Karpas-422 (cell line): Measurements from ENCODE around the gene SLC25A11. TPM values are rescaled to one million over a fixed set of nuclear protein-coding genes. Genes with fewer than 3 reads are reported as not detected.

ENCODE experiments used
- DNase-seq: peaks from one replicate; pipeline ENCODE4 v3.0.0-alpha.2; 2015
- H2AFZ ChIP-seq: fragments of 200-600 bp; sonication (generic); 2 replicates; pipeline ENCODE4 v1.6.1; 2014; ENCODE audit warnings: antibody characterized with exemption, low read length, mixed read lengths
- H3K27ac ChIP-seq: fragments of 200-600 bp; sonication (generic); 2 replicates; pipeline ENCODE4 v1.5.1; 2014; ENCODE audit warnings: mild to moderate bottlenecking, low read length, moderate library complexity
- H3K27me3 ChIP-seq: fragments of 200-600 bp; sonication (generic); 2 replicates; pipeline ENCODE4 v1.6.1; 2014; ENCODE audit warnings: low read length, mixed read lengths
- H3K36me3 ChIP-seq: fragments of 200-600 bp; sonication (generic); 2 replicates; pipeline ENCODE4 v1.6.1; 2014; ENCODE audit warnings: low read length, mixed read lengths; ENCODE audit not compliant: insufficient read depth
- H3K4me1 ChIP-seq: fragments of 200-600 bp; sonication (generic); 2 replicates; pipeline ENCODE4 v1.6.1; 2014; ENCODE audit warnings: mild to moderate bottlenecking, low read length, mixed read lengths
- H3K4me2 ChIP-seq: fragments of 200-600 bp; sonication (generic); 2 replicates; pipeline ENCODE4 v1.6.1; 2014; ENCODE audit warnings: low read length, low read depth, mild to moderate bottlenecking; ENCODE audit not compliant: poor library complexity, severe bottlenecking
- H3K4me3 ChIP-seq: fragments of 200-600 bp; sonication (generic); 2 replicates; pipeline ENCODE4 v1.5.1; 2014; ENCODE audit warnings: mild to moderate bottlenecking, antibody characterized with exemption, low read length, mixed read lengths
- H3K79me2 ChIP-seq: fragments of 200-600 bp; sonication (generic); 2 replicates; pipeline ENCODE4 v1.6.1; 2014; ENCODE audit warnings: mild to moderate bottlenecking, low read length, mixed read lengths
- H3K9ac ChIP-seq: fragments of 200-600 bp; sonication (generic); 2 replicates; pipeline ENCODE4 v1.6.0; 2014; ENCODE audit warnings: low read length
- H3K9me2 ChIP-seq: fragments of 200-600 bp; sonication (generic), shearing (Covaris generic); replicated peaks from 2 replicates; pipeline ENCODE4 v1.6.0; 2014; ENCODE audit warnings: mild to moderate bottlenecking, low read length, moderate library complexity; ENCODE audit not compliant: insufficient read depth
- H3K9me3 ChIP-seq: fragments of 300-700, 200-600 bp; sonication (generic); 2 replicates; pipeline ENCODE4 v1.6.1; 2014; ENCODE audit warnings: low read length, mixed read lengths
- H4K20me1 ChIP-seq: fragments of 200-600 bp; sonication (generic); 2 replicates; pipeline ENCODE4 v1.6.1; 2014; ENCODE audit warnings: mild to moderate bottlenecking, antibody characterized with exemption, low read length, low read depth; ENCODE audit not compliant: insufficient read depth
- total RNA-seq: library from RNA; depleted of rRNA; stranded (reverse); fragments of >200 nt; shearing (Covaris generic); gene quantifications from 2 replicates; pipeline ENCODE4 v1.2.3, GENCODE V29; 2014; ENCODE audit warnings: low replicate concordance

SLC25A11 gene
- total RNA-seq, 1 experiment from 2014 or later: 79.0 TPM

- Histone ChIP-seq H3K9me2 (no peaks in the 10 kb centered on the region), H2AFZ (no peak overlapping the region), H3K9ac (peak overlapping the region; percentile 82), H3K27ac (no peak overlapping the region), H3K4me2 (peak overlapping the region; percentile 82), H3K36me3 (peaks cover 7% of the 10 kb centered on the region; the same call in 1 of the 2 replicates), H3K4me1 (peaks cover 24% of the 10 kb centered on the region), H3K4me3 (peak overlapping the region; percentile 71), H4K20me1 (no peaks in the 10 kb centered on the region), H3K79me2 (peaks cover 14% of the 10 kb centered on the region), H3K27me3 (no peaks in the 10 kb centered on the region), H3K9me3 (no peaks in the 10 kb centered on the region)
- no peak for DNase-seq
These were observed 28.7 kb upstream of the SLC25A11 start for GRCh38 chr17:4968486-4969046.

GRCh38 chr17:4967539-4968485 is 28.0 kb upstream of the SLC25A11 start, which contains the start of gene SPAG7:
Gene SPAG7, minus strand, starts transcription at chr17:4967817. Its CDS starts 13 bp downstream, at chr17:4967804.
- Histone ChIP-seq H4K20me1 (no peaks in the 10 kb centered on the region), H3K4me1 (peaks cover 24% of the 10 kb centered on the region), H3K27me3 (no peaks in the 10 kb centered on the region), H3K9ac (peak within 1 kb of the TSS; percentile 84), H3K27ac (peak within 1 kb of the TSS; percentile 74), H3K4me3 (peak within 1 kb of the TSS; percentile 71), H3K9me2 (no peaks in the 10 kb centered on the region), H3K4me2 (peak within 1 kb of the TSS; percentile 82), H3K9me3 (no peaks in the 10 kb centered on the region), H3K36me3 (peaks cover 5% of the 10 kb centered on the region; the same call in 1 of the 2 replicates), H2AFZ (peak within 1 kb of the TSS; percentile 65; the same call in 1 of the 2 replicates), H3K79me2 (peaks cover 14% of the 10 kb centered on the region)
- DNase-seq: peak; percentile 98

DNA sequence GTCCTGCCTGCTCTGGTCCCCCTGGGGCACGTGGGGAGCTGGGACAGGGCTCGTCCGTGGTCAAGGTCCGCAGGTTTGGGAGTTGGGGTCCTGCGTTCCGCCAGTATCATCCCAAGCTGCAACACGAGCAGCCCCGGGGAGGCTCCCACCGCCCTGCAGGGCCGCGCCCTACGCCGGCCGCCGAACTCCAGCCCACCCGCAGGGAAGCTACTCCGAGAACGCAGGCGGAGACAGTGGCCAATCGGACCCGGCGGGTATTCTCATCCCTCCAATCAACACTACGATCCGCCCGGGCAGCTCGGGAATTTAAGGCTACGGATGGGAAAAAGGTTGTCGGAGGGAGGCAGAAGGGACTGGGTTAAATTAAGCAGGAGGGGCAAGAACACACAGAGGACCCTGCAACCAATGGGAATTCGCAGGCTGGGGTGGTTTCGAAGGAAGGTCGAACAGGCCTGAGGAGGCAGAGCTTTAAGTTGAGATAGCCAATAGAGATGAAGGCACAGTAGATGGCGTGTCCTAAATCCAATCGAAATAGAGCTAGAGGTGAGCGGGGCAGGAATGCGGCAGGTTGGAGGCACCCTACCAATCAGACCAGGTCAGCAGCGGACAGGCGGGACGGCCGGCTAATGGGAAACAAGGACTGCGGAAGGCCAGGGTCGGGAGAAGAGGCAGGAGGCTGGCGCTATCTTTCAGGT is 27.1 kb upstream of the SLC25A11 start:
- H3K79me2 ChIP-seq: peaks cover 14% of the 10 kb centered on the region
- H2AFZ ChIP-seq: peak overlapping the region; percentile 65; the same call in 1 of the 2 replicates

GRCh38 chr17:4965311-4965986 is 25.6 kb upstream of the SLC25A11 start:
- no peaks in the 10 kb centered on the region for H4K20me1 ChIP-seq
- H3K9ac ChIP-seq: no peak overlapping the region
- no peak for DNase-seq
- no peaks in the 10 kb centered on the region for H3K27me3 ChIP-seq
- peaks cover 5% of the 10 kb centered on the region; the same call in 1 of the 2 replicates for H3K36me3 ChIP-seq
- H3K27ac ChIP-seq: no peak overlapping the region
- no peak overlapping the region for H3K4me2 ChIP-seq
- H3K4me3 ChIP-seq: no peak overlapping the region
- H3K4me1 ChIP-seq: peaks cover 28% of the 10 kb centered on the region
- no peaks in the 10 kb centered on the region for H3K9me3 ChIP-seq
- no peaks in the 10 kb centered on the region for H3K9me2 ChIP-seq
- H3K79me2 ChIP-seq: peaks cover 14% of the 10 kb centered on the region
- H2AFZ ChIP-seq: no peak overlapping the region

More for the DNA sequence above, 27.1 kb upstream of the SLC25A11 start:
- Histone ChIP-seq H4K20me1 (no peaks in the 10 kb centered on the region), H3K9me2 (no peaks in the 10 kb centered on the region), H3K27me3 (no peaks in the 10 kb centered on the region), H3K36me3 (peaks cover 5% of the 10 kb centered on the region; the same call in 1 of the 2 replicates), H3K4me1 (peaks cover 24% of the 10 kb centered on the region), H3K9ac (peak overlapping the region; percentile 84), H3K4me3 (peak overlapping the region; percentile 71), H3K9me3 (no peaks in the 10 kb centered on the region), H3K27ac (peak overlapping the region; percentile 74), H3K4me2 (peak overlapping the region; percentile 82)
- DNase-seq: peak; percentile 99

GRCh38 chr17:4960279-4960922 is 20.6 kb upstream of the SLC25A11 start:
- Histone ChIP-seq H3K4me3 (no peak overlapping the region), H4K20me1 (no peaks in the 10 kb centered on the region), H3K4me1 (peaks cover 7% of the 10 kb centered on the region), H3K9me3 (no peaks in the 10 kb centered on the region), H3K27me3 (no peaks in the 10 kb centered on the region), H3K27ac (no peak overlapping the region), H3K79me2 (peaks cover 3% of the 10 kb centered on the region), H3K4me2 (no peak overlapping the region), H2AFZ (no peak overlapping the region), H3K9me2 (no peaks in the 10 kb centered on the region), H3K9ac (no peak overlapping the region), H3K36me3 (peaks cover 6% of the 10 kb centered on the region)
- no peak for DNase-seq

GRCh38 chr17:4959261-4959965 is 19.6 kb upstream of the SLC25A11 start:
- Histone ChIP-seq H3K27me3 (no peaks in the 10 kb centered on the region), H3K79me2 (no peaks in the 10 kb centered on the region), H3K4me3 (no peak overlapping the region), H3K9ac (no peak overlapping the region), H3K9me3 (no peaks in the 10 kb centered on the region), H2AFZ (no peak overlapping the region), H3K4me1 (peaks cover 7% of the 10 kb centered on the region), H3K36me3 (peaks cover 3% of the 10 kb centered on the region; the same call in 1 of the 2 replicates), H3K9me2 (no peaks in the 10 kb centered on the region), H3K27ac (no peak overlapping the region), H3K4me2 (no peak overlapping the region), H4K20me1 (no peaks in the 10 kb centered on the region)
- no peak for DNase-seq

- Histone ChIP-seq H2AFZ (no peak overlapping the region), H3K9me2 (no peaks in the 10 kb centered on the region), H3K27me3 (no peaks in the 10 kb centered on the region), H3K79me2 (no peaks in the 10 kb centered on the region), H3K9me3 (no peaks in the 10 kb centered on the region), H3K4me2 (no peak overlapping the region), H3K9ac (no peak overlapping the region), H4K20me1 (no peaks in the 10 kb centered on the region), H3K4me1 (peaks cover 7% of the 10 kb centered on the region), H3K4me3 (no peak overlapping the region), H3K27ac (no peak overlapping the region), H3K36me3 (peaks cover 3% of the 10 kb centered on the region; the same call in 1 of the 2 replicates)
- no peak for DNase-seq
These were observed 18.3 kb upstream of the SLC25A11 start for GRCh38 chr17:4958102-4958501.
